Femur (tissue), 1 donor: Measurements from ENCODE around the gene PPM1E.
A peak's percentile ranks its signal among the peaks of the same experiment; 100 is the strongest.
"Not testable (repeated sequence)": the region's sequence is repeated elsewhere in the genome, so short reads cannot be mapped to it uniquely, and the experiment has no call there.

Experiments used
- DNase-seq: peaks from one replicate; pipeline ENCODE4 v3.0.0-alpha.2; 2017

Gene PPM1E

DNA sequence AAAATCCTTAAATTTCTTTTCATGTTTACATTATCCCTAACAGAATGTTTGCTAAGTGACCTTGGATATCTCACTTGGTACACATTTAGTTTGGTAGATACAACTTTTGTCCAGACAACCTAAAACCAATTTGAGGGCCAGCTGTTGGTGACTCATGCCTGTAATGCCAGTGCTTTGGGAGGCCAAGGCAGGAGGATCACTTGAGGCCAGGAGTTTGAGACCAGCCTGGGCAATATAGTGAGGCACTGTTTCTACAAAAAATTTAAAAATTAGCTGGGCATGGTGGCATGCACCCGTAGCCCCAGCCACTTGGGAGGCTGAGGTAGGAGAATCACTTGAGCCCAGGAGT, 202.0 kb downstream of the PPM1E start:
- not testable (repeated sequence) for DNase-seq

DNA sequence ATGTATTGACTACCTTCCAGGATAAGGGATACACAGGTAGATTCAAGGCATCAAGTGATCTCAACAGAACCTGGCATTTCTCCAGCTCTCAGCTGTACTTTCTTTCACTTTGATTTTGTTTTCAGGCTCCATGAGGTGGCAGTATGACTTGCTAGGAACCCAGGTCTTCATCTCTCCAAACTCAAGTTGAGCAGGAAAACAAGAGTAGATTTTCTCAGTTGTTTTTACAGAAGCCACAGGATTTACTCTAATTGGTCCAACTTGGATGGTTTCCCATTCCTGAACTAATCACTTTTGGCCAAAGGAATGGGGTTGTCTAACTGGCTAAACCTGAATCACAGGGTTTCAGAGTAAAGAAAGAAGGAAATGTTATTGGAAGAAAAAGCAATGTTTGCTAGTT, 204.4 kb downstream of the PPM1E start:
- DNase-seq, result no peak

DNA sequence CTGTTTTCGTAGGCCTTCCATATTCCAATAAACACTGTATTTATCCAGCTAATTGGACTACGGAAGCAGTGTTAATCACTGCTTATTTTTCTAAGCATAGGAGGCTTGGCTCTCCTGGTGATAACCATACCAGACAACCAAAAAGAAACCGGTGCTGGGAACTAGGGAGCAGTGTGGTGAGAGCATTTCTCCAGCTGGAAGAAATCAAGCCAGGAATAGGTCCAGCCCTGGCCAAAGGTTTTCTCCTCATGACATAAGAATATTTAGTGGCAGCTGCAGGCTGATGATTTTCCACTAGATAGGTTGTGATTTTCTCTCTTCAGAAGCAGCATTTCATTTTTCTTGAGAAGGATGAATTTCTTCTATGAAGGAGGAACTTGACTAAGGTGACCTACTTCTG, 209.6 kb downstream of the PPM1E start:
- no peak for DNase-seq

DNA sequence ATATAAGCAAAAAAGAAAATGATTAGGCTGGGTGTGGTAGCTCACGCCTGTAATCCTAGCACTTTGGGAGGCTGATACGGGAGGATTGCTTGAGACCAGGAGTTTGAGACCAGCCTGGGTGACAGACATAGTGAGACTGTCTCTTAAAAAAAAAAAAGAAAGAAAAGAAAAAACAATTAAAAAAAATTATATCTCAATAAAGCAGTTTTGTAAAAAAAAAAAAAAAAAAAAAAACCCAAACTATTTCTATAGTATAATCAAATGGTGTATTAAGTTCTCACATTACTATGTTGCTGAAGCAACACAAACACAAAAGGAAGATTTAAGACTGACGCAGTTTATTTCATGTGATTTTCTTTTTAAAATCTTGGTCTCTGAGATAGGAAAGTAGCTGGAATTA, 210.6 kb downstream of the PPM1E start:
- DNase-seq, result no peak

DNA sequence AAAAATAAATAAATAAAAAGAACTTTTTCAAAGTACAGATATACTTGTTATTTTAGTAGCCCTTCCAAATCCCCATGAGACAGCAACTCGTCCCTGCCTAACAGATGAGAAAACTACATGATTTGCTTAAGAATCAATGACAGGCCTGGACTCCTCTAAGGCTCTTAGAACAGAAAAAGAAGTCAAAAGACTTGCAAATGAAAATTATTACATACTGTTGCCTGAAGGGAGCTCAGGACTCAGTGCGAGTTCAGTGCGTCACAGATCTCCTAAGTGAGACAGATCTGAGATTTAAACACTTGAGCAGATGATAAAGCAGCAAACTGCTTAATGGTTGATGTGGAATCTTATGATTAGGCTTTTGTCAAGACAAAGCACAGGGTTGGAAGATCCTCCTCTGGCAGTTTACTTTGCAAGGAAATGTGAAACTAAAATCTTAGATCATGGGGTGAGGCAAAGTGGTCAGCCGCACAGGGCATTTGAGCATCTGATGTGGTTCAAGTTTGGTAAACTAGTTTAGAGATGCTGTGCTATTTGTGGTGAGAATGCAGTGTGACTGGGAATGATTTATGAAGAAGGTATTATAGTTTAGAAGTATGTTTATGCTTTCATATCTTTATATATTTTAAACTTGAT, 212.9 kb downstream of the PPM1E start:
- DNase-seq, result peak; percentile 56

DNA sequence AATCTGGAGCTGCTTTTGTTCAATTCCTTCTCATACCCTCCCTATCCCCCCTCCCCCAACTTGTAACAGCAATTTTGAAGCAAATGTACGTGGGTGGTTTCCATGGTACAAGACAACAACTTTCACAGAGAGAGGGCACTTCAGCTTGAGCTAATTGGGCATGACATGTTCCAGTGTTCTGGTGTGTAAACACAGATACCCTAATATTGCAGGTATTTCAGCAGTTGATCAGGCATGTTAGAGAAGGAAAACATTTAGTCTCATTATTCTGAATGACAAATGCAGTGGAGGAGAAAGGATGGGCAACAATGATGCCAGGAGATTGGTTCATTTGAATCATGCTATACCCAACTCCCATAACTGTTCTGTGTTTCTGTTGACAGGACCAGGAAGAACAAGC, 213.5 kb downstream of the PPM1E start:
- no peak for DNase-seq

DNA sequence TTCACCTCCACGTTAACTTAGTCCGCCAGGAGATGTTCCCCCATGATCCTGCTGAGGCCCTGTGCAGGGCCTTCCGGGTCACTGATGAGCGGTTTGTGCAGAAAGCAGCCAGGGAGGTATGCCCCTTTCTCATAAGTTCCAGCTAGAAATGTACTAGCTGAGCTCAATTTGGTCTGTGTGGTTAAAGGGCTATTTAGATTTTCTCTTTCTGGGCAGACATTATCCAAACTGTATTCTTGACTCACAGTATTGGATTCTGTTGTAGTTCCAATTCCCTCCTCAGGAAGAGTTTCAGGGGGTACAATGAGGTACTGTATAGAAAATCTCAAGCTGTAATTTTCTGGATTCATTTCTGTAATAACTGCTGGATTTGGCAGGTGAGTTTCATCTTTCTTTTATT, 214.0 kb downstream of the PPM1E start:
- DNase-seq, result no peak

DNA sequence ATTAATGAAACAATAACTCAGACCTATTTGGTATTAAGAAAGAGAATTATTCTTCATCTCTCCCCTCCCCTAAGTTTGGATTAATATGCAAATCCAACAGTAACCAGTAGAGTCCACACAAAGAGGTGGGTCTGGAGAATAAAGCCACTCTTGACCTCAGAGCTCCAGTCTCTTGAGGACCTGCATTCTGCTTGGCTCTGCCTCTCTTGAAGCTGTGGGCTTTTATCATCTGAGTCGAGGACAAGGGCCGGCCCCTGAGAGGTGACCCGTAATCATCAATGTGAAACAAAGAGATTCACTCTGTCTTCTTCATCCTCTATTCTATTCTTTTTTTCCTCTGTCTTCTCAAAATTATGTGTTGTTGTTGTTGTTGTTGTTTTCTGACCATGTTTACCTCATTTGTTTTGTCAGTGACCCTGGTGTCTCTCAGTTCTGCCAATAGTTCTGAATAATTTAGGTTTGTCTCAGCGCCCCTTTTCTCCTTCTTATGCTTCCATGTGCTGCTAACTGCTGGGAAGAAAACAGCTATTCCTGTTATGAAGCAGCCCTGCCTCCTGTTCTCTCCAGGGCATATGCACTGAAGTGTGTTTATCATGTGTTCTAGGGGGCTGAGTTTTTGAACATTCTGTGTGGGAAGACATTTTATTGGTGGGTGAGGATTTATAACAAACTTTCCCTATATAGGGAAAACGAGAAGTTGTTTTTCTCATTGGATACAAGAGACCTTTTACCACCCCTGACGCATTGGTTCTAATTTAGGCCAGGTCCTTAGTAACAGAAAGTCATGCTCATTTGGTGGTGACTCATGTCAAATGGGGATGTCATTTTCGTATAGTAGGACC, 215.2 kb downstream of the PPM1E start:
- no peak for DNase-seq

DNA sequence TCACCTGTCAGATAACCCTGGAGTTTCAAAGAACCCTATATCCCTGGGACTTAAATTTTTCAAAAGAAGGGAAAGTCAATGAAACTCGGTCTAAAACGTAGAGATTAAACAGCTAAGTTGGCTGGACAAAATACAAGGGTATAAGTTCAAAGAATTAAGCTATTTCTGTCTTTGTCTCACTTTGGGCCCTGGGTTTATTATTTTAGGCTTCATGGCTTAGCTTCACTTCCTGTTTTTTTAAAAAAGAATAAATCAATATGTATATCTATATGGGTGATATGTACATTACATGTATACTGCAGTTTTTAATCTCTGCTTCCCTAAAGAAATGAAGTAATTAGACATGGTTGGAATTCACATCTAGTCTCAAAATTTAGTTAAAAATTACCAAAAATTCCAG, 218.7 kb downstream of the PPM1E start:
- DNase-seq, result no peak

DNA sequence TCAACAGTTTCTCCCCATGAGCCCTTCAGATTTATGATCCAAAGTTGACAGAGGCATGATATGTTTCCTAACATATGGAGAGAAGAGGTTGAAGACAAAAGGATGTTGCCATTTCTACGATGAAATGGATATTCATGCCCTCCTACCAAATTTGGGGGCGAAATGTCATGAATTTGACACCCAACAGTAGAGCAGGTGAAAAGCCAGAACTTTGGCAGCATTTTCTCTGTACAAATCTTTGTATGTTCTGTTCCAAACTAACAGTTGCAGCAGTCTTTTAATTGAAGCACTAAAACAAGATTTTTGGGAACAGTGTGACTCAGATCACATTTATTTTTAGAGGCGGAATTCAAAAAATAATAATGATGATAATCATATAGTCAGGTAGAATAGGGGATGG, 220.9 kb downstream of the PPM1E start:
- no peak for DNase-seq

DNA sequence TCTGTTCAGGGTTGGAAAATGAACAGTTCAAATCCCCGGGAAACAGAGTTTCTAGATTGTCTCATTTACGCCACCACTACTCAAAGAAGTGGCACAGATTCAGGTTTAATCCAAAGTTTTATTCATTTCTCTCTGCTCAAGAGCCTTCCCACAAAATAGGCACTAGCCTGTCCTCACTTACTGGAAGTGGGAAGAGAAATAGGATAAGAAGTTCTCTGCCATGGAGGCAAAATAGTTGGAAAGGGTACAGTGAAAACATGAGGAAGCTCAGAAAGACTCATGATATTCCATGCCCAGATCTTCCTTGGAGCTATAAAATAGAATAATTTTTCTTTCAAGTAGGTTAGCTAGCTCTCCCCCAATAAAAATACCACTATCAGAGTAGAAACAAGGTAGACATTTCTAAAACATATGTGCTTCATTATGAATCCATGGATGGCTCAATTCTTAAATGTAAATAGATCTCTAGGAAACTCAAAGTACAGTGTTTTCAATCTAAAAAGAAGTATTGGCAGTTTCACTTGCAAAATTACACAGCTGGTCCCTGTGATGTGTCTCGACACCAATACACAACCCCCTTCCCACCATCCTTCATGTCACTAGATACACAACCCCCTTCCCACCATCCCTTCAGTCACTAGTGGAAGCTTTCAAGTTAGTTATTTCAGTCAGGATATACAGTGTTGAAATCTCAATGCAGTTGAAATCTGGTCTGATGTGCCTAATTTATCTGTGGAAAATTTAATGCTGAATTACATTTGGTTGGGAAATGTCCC, 225.2 kb downstream of the PPM1E start:
- DNase-seq, result no peak

DNA sequence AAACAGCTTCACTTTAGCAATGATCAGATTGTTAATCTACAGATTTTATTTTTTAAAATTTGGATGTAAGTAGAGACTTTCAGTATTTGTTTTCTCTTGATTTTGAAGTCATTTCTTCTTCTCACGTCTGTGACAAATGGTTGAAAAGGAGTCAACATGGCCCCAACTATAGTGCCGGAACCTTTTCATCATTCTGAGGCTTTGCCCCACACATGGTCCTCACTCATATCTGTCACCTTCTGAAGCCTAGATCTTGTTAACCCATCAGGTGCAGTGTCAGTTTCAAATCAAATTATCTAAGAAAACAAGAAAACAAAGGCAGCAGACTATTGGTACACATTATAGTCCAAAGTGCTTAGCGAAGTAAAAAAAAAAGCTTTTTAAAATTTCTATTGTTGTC, 227.0 kb downstream of the PPM1E start:
- DNase-seq, result no peak

DNA sequence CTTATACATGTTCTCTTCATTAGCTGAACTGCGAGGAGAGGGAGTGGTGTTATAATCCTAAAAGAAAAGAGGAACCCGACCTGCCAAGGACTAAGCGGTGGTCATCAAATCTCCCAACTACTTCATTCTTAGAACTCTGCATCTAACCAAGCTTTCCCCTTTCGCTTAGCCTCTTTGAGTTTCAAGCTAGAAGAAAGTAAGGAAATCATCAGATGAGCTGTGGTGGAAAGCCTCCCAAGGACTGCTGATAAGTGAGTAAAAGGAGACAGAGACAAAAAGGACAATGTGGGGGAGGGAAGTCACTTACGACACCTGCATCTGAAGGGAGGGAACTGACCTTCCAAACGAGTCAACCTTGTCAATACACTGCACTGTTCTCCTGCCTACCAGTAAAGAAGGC, 229.7 kb downstream of the PPM1E start:
- DNase-seq, result no peak

DNA sequence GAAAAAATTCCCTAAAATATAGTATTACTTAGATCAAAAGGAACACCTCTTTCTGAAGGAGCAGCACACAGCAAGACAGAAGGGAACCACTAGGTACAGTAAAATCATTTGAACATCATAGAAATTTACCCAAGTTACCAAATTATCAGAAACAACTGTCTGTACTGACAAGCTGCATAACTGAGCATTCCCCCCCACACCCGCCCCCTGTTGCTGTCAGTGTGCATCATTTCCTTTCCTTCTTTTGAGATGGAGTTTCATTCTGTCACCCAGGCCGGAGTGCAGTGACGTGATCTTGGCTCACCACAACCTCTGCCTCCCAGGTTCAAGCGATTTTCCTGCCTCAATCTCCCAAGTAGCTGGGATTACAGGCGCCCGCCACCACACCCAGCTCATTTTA, 230.3 kb downstream of the PPM1E start:
- no peak for DNase-seq

DNA sequence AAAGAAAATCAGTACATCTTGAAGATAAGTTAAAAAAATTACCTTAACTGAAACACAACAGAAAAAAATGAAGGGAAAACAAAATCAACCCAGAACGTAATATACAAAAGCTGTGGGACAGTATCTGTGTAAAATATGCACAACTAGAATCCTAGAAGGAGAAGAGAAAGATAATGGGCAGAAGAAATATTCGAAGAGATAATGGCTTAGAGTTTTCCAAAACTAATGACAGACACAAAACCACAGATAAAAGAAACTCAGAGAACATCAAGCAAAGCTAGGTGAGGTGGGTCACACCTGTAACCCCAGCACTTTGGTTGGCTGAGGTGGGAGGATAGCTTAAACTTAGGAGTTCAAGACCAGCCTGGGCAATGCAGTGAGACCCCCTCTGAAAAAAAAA, 234.0 kb downstream of the PPM1E start:
- no peak for DNase-seq

DNA sequence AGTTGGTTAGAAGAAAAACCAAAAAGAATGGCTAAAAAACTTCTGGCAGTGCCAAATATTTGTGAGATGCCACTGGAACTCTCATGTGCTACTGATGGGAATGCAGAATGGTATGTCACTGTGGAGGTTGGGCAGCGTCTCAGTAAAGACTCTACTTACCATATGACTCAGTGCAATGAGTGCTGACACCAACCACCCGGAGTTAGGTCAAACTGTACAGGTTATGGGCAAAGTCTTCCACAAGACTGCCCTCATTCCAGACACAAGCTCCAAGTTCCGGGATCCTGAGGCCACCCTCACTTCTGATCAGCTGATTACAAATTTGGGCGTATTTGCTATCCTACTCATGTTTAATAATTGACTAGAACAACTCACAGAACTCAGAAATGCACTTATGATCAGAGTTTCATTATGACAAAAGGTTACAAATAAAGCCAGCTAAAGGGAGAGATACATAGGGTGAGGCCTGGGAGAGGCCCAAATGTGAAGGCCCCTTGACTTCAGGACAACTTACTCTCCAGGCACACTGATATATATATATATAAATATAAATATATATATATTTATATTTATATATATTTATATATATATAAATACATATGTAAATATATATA, 236.2 kb downstream of the PPM1E start:
- no peak for DNase-seq

DNA sequence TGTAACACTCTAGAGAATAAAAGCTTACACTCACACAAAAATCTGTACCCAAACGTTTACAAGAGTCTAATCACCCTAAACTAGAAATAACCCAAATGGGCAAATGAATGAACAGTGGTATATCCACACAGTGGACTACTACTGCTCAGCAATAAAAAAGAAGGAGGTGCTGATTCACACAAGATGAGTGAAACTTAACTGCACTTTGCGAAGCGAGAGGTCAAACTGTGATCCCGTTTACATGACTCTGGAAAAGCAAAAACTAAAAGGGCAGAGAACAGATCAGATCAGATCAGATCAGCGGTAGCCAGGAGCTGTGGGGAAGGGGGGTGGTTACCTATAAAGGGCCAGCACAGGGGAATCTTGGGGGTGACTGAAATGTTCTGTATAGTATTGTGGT, 237.7 kb downstream of the PPM1E start:
- no peak for DNase-seq

DNA sequence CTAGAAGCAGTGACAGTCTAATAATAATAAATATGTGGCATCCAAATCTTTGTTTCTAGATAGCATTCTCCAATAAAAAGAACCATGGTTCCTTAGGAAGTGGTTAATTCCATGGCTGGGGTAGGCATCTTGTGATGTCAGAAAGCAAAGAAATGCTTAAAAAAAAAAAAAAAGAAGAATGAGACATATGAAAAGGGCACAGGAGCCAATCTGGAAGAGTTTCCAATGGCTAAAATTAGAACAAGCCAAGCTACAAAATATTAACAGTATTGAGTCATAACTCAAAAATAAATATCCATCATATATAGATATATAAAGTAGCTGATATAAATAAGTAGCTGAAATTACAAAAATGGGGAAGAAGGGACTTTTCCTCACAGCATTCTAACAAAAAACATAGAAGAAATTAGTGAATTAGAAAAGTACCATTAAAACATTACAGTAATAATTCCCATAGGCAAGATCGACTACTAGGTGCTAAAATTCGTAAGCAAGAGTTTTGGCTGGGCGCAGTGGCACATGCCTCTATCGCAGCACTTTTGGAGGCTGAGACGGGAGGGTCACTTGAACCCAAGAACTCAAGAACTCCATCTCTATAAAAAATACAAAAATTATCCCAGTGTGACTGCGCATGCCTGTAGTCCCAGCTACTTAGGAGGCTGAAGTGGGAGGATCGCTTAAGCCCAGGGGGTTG, 239.7 kb downstream of the PPM1E start:
- no peak for DNase-seq

DNA sequence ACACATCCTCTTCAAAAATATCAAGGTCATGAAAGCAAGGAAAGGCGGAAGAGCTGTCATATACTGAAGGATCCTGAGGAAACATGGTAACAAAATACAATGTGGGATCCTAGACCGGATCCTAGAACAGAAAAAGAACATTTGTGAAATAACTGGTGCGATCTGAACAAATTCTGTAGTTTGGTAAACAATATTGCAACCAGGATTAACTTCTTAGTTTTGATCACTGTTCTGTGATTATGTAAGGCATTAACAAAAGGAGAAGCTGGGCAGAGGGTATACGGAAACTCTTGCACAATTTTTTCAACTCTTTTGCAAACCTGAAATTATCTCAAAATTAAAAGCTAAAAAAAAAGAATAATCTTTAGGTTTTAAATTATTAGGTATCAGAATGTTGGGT, 241.3 kb downstream of the PPM1E start:
- DNase-seq, result no peak

DNA sequence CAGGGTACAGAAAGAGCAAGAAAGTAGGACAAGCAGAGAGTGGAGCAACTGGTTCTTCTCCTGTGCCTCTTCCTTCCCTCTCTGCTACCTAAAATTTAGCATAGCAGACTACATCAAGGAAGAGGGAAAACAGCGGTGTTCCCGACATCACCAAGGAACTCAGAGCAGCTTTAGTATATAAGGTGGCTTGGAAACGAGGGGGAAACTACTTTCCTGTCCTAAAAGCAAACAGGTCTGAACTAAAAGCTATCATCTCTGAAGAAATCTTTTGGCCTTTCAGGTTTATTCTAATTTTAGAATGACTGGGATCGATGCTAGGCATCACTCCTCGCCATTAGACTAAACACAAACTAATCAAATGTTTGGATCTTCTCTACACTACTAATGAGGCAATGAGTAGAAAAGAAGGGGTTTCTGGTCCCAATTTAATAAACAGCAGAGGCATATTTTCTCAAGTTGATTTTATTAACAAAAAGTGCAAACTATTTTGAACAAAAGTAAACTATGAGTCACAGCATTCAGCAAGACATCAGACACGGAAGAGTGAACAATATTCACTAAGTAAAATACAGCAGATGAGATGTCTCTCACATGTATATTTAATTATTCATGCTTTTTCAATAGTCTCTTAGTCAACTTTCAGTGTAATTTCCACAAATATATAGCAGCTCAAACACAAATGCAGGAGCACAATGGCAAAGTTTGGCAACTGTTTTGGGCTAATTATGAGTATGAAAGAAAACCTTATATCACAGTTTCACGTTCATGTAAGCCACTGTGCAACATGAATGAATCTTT, 242.3 kb downstream of the PPM1E start:
- no peak for DNase-seq

DNA sequence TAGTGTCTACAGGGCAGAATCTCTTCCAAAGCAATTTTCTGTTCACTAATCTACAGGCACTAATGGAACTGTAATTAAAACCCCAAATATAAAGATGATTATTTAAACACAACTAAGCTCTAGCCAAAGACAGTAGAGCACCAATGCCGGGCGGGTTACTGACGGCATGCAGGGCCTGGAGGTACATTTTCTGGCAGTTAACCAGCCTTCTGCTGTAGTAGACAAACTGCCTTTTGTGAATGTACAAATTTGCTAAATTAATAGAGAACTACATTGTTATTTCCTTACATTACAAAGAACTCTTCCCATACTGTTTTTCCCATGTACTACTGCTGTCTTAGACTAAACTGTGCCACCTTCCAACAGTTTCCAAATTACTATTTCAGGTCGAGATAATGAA, 243.2 kb downstream of the PPM1E start:
- no peak for DNase-seq

DNA sequence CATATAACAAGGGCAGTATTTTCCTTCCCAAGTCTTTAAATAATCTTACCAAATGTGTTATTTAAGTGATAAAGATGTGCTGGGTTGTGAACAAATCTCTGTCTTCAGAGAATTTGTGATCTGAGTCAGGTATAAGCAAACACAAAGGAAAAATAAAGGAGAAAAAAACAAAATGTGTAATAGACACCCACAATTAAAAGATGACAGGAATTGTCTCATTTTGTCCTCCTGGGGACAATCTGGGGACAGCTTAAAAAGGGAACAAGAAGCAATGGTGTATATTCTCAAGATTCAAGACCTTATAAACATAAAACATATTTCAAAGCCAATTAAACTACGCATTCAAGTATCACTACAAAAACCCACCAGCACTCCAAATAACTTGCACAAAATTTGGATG, 243.8 kb downstream of the PPM1E start:
- DNase-seq, result no peak
